HCT116 (cell line): ENCODE data around the gene RGS19.

Source experiments
- POLR2A ChIP-seq: IDR thresholded peaks from 2 replicates; pipeline ENCODE4 v1.7.0; 2011; ENCODE audit warnings: borderline replicate concordance; ENCODE audit not compliant: insufficient read depth, insufficient read length; ENCODE audit errors: extremely low read depth
- REST ChIP-seq: IDR thresholded peaks from 2 replicates; pipeline ENCODE4 v1.6.1; 2012; ENCODE audit warnings: low read depth
- TF ChIP-seq, protein P1 (sequence below), 3 experiments: fragments of 200-600 bp in 1 of 3; sonication (generic) in 1 of 3; IDR thresholded peaks in 2 of 3; conservative IDR thresholded peaks in 1 of 3; 2 replicates each; pipeline ENCODE4 v1.5.1; 2012 to 2017; ENCODE audit warnings: low read depth in 2 of 3, low read length in 2 of 3, antibody characterized with exemption in 1 of 3, borderline replicate concordance in 1 of 3, control low read depth in 1 of 3, mild to moderate bottlenecking in 1 of 3, mixed read lengths in 1 of 3, mixed run types in 1 of 3, moderate library complexity in 1 of 3; ENCODE audit not compliant: insufficient read depth in 1 of 3

GRCh38 chr20:64077094-64077493 is 2.2 kb downstream of the RGS19 start:
- no peak for TF ChIP-seq REST
- TF ChIP-seq, protein P1, sequence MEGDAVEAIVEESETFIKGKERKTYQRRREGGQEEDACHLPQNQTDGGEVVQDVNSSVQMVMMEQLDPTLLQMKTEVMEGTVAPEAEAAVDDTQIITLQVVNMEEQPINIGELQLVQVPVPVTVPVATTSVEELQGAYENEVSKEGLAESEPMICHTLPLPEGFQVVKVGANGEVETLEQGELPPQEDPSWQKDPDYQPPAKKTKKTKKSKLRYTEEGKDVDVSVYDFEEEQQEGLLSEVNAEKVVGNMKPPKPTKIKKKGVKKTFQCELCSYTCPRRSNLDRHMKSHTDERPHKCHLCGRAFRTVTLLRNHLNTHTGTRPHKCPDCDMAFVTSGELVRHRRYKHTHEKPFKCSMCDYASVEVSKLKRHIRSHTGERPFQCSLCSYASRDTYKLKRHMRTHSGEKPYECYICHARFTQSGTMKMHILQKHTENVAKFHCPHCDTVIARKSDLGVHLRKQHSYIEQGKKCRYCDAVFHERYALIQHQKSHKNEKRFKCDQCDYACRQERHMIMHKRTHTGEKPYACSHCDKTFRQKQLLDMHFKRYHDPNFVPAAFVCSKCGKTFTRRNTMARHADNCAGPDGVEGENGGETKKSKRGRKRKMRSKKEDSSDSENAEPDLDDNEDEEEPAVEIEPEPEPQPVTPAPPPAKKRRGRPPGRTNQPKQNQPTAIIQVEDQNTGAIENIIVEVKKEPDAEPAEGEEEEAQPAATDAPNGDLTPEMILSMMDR (IDR thresholded peaks at IDR 0.05 in 2 of 3, conservative IDR thresholded peaks at IDR 0.05 in 1 of 3; ENCODE audit: borderline replicate concordance in 1 of 3, insufficient read depth in 1 of 3, low read depth in 2 of 3, low read length in 2 of 3) = no peak
- TF ChIP-seq POLR2A = no peak
